GM20431 (cell line): ENCODE measurements around the gene TOR1A.

Source experiments
- in situ Hi-C: fragments of 300-500 bp; cut with MseI, MboI; formaldehyde crosslinking; loops from one replicate; pipeline ENCODE4 v1.15.0; 2020; ENCODE audit warnings: low sequenced_read_pairs; ENCODE audit not compliant: unreplicated experiment

The TOR1A gene

DNA sequence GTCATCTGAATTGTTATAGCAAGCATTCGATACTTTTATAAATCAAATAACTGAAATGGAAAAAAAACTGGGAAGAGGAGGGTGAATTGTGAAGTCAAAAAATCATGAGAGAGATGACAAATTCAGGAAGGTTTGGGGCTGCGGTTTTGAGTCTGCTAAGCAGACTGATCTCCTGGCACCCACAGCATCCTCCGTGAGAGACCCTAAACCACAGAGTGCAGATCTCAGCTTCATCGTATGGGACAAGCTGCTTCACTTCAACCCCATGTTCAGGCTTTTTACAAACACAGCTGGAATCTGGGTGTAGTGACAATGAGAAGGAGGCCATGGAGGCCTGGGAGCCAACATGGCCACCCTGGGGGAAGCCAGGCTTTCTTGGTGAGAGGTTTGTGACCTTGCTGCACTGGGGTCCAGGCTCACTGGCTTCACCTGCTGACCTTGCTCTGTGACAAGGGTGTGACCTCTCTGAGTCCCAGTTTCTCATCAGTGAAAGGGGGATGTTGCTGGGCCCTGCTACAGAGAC lies 30.7 kb upstream of the TOR1A start:
- in situ Hi-C loops, result loop anchor here (25.0 kb wide), 1 partner anchor 383 kb away; no protein-coding TSS in a partner anchor

GRCh38 chr9:129853614-129854013 lies 29.7 kb upstream of the TOR1A start:
- in situ Hi-C loops, result loop anchor here (25.0 kb wide), 1 partner anchor 384 kb away; no protein-coding TSS in a partner anchor

GRCh38 chr9:129852579-129852978 lies 28.6 kb upstream of the TOR1A start:
- in situ Hi-C loops, result loop anchor here (25.0 kb wide), 1 partner anchor 385 kb away; no protein-coding TSS in a partner anchor

GRCh38 chr9:129851821-129852220 lies 27.9 kb upstream of the TOR1A start:
- in situ Hi-C loops, result loop anchor here (25.0 kb wide), 1 partner anchor 385 kb away; no protein-coding TSS in a partner anchor

DNA sequence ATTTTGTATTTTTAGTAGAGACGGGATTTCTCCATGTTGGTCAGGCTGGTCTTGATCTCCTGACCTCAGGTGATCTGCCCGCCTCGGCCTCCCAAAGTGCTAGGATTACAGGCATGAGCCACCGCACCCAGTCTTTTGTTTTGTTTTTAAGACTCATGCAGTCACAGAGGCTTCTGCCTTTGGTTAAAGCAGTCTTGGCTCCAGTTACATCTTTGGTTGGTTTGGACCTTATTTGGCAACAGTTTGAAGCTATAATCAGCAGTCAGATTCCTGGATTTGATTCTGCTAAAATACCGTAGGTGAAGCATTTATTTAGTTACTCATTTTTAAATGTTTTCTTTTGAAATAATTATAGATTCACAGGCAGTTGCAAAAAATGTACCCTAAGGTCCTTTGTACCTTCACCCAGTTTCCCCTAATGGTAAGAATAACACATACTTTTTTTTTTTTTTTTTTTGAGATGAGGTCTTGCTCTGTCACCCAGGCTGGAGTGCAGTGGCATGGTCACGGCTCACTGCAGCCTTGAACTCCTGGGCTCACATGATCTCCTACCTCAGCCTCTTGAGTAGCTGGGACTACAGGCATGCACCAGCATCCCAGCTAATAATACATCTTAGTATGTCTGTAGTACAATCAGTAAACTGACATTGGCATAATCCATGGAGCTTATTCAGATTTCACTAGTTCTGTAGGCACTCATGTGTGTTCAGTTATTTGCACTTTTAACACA lies 27.1 kb upstream of the TOR1A start:
- in situ Hi-C loops, result loop anchor here (25.0 kb wide), 1 partner anchor 386 kb away; no protein-coding TSS in a partner anchor

DNA sequence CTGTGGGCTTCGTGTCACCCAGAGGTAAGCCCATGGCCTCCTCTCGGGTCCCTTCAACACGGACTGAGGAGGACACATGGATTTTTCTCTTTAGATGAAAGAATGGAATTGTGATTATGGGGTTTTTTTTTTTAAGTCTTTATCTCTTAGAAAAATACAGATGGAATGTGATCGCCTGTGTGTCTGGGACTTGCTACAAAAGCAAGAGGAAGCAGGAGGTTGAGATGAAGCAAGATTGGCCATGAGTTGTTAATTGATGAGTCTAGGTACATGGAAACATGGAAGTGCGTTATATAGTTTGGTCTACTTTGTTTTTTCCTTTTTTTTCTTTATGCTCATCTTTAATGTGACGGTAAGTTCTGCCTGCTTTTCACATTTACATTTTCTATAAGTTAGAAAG lies 26.0 kb upstream of the TOR1A start:
- in situ Hi-C loops, result loop anchor here (25.0 kb wide), 1 partner anchor 387 kb away; no protein-coding TSS in a partner anchor

DNA sequence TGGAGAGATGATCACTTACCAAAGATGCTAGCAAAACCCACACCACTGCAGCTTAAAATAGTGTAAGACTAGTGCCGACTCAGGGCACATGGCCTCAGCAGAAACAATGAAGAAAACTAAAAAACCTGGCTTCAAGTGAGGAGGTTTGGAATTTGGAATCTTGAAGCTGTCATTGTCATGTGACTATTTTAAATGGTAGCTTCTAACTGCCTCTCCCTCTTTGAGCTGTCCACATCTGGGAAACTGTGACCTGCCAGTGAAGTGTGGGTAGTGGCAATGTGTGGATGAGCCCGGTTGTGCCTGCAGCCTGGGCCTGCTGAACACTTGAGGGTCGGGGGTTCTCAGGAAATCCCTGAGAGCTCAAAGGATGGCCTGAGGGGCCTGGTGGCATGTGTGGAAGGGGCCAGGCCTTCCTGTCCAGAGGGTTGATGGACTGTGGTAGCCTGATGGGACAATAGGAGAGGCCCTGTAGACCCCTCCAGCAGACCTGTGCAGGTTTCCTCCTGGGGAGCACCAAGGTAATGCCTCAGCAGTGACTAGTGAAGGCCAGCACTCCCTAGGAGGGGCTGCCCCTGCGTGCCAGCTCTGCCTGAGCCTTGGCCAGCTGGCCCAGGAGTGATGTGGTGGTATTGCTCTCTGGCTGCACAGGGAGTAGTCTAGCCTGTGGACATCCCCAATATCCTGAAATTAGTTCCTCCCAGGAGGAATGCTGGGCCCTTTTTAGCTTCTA lies 24.9 kb upstream of the TOR1A start:
- in situ Hi-C loops, result no loop called here

DNA sequence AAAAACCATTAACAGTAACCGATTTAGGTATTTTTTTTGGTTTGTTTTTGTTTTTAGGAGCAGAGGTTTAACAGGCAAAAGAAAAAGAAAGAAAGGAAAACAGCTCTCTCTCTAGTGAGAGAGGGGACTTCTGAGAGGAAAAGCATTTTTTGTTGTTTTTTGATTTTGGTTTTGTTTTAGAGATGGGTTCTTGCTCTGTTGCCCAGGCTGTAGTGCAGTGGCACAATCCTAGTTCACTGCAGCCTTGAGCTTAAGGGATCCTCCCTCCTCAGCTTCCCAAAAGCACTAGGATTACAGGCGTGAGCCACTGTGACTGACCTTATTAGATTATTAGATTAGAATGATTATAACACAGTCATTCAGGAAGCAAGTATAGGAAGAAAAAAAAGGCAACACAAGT lies 21.4 kb upstream of the TOR1A start:
- in situ Hi-C loops, result no loop called here

DNA sequence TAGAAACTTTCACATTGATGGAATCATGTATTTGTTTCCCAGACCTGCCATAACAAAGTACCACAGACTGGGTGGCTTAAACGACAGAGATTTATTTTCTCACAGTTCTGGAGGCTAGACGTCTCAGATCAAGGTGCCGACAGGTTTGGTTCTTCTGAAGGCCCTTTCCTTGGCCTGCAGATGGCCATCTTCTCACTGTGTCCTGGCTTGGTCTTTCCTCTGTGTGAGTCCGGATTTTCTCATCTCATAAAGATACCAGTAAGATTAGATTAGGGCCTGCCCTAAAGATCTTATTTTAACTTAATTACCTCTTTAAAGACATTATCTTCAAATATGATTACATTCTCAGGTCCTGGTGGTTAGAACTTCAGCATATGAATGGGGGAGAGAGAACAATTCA lies 17.1 kb upstream of the TOR1A start:
- in situ Hi-C loops, result no loop called here

DNA sequence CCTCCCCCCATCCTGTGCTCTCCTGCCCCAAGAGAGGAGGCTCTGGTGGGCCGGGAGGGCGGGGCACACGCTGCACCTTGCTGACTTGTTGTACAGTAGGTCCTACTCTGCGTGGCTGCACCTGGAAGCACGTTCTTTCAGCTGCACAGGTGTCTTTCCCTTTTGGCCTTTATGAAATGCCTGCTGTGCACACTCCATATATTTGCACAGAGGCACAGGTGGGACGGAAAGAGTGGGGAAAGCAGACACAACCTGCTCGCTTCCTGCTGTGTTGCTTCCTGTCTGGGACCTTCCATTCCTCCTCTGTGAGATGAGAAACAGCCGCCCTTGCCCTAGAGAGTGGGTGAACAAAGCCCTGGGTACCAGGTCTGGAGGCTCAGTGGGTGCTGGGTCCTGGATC lies 16.1 kb upstream of the TOR1A start:
- in situ Hi-C loops, result no loop called here

- in situ Hi-C loops, result no loop called here
Measured at GRCh38 chr9:129839324-129840023, 15.5 kb upstream of the TOR1A start.

DNA sequence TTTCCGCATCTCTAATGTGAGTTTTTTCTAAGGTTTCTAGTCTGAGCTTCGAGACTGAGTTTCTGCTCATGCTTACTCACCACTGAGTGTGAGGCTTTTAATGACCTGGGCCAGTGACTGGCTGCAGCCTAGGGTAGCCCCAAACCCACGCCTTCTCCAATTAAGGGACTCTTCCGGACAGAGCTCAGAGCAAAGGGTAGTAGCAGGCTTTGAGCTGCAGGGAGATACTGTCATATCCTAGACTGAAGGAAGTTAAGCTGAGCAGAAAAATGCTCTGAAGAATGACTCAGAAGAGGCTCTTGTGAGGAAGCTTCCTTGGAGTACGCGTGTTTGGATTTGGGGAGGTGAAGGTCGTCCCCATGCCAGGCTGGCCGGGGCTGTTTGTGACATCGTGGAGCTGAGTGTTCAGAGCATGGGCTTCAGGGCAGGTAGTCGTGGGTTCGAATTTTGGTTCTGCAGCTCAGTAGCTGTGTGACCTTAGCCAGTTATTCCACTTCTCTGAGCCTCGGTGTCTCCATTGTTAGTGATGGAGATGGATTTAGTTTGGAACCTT lies 14.8 kb upstream of the TOR1A start:
- in situ Hi-C loops, result no loop called here

DNA sequence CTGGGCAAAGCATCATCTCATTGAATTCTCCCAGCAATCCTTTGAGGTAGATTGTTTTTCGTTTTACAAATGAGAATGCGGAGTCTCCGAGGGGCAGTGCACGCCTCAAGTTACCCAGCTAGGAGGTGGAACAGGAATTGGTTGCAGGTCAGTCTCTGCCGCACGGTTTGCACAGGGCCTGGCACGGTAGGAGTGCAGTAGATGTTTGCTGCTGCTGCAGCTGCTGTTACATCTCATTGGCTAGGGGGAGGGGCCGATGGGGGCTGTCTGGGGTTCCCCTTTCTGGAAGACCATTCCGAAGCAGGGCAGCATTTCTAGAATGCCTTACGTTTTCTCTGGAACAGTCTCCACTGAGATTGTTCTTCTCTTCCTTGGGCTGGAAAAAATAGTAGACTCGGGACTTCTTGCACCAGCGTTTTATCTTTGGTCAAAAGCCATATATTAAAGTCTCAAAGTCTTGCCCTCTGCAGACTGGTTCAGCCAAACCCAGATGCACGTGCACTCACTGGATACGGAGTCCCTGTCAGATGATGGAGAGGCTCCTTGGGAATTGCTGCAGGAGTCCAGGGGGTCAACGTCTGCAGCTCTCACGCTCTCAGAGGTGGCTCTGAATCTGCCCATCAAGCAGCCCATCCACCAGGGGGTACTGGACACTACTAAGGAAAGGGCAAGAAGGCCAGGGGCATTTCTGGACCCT lies 12.5 kb upstream of the TOR1A start:
- in situ Hi-C loops, result no loop called here

DNA sequence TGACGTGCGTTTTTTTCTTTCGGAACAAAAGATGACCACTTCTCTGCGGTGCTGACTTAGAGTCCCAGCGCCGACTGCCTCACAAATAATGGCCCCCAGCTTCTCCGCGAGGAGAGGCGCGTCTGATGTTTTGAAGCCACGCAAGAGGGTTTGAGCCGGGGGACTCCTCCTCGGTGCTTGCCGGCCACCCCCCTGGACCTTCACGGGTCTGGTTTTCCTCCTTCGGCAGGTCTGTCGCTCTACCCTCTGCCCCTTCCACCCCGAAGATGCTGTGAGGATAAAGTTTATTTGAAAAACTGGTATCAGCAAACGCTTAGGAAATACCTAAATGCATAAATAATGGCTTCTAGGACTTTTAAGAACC lies 11.9 kb upstream of the TOR1A start:
- in situ Hi-C loops, result no loop called here

GRCh38 chr9:129835128-129835859 lies 11.4 kb upstream of the TOR1A start, which contains the start of the genes C9orf78 and USP20:
TSS of gene C9orf78 (minus strand) at chr9:129835275. CDS start at chr9:129835221, 54 bp downstream.
TSS of gene USP20 (plus strand) at chr9:129835458. CDS start at chr9:129852556, 17,098 bp downstream.
- in situ Hi-C loops, result no loop called here

GRCh38 chr9:129834489-129835127 lies 10.7 kb upstream of the TOR1A start:
- in situ Hi-C loops, result no loop called here

- in situ Hi-C loops, result no loop called here
Measured at GRCh38 chr9:129832982-129833381, 9.0 kb upstream of the TOR1A start.

- in situ Hi-C loops, result no loop called here
Measured at GRCh38 chr9:129828969-129829368, 5.0 kb upstream of the TOR1A start.
